AG10803 (cell line): Measurements from ENCODE around the gene SERPING1.

Experiments used
- DNase-seq: peaks from one replicate; pipeline ENCODE4 v3.0.0; 2010; ENCODE audit warnings: low read depth
- H3K4me3 ChIP-seq: 2 replicates; pipeline ENCODE4 v1.5.1; 2011; ENCODE audit warnings: mild to moderate bottlenecking, low read length, control low read depth
- CTCF ChIP-seq: conservative IDR thresholded peaks from 2 replicates; pipeline ENCODE4 v1.5.1; 2011; ENCODE audit warnings: mild to moderate bottlenecking, low read length, control low read depth, inconsistent platforms

Gene SERPING1

GRCh38 chr11:57560146-57560545 is 37.3 kb upstream of the SERPING1 start:
- H3K4me3 ChIP-seq = no peak overlapping the region
- no peak for TF ChIP-seq CTCF
- DNase-seq = no peak

DNA sequence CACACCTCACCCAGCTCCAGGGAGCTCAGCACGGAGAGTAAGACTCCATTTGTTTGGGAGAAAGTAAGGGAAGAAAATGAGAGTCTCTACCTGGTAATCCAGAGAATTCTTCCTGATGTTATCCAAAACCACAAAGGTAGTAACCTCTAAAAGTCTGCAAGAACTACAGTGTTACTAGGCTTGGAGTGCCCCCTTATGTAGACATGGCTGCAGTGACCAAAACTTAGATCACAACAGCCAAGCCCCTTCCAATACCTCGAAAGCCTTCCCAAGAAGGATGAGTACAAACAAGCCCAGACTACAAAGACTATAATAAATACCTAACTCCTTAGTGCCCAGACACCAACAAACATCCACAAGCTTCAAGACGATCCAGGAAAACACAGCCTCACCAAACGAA is 34.9 kb upstream of the SERPING1 start:
- DNase-seq = no peak
- TF ChIP-seq CTCF = no peak

DNA sequence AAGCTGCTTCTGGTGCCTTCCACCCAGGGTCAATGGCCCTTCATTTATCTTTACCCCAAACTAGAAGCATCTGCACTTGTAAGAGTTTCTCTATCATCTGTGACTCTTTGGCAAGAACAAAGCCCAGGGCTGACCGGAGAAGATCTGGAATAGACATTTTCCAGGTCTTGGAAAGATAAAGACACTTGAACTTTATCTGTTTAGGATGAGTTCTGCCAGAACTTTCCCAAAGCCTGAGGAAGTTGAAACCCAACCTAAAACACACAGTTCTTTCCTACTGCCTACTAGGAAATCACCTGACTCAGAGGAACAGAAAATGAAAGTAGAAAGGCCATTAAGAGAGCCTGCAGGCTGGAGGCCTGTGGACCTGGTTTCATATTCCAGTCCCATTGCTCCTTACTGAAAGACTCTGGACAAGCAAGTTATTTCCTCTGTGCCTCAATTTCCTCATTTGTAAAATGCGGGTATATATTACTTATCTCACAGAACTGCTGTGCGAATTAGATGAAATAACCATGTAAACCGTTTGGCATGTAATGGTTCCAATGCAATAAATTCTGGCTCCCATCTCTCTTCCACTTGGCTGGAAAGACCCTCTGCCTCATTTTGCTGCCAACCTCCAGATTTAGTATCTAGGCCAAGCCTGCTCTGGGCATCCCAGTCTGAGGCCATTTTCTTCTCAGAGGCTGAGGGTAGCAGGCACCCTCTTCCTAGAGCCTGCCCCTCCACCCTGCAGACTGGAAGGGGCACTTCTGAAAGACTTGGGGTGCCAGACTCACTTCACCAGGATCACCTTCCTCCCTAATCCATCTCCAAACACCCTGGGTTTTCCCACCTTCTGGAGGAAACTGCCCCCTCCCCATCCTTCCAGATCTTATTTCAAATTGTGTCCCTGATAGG is 31.2 kb upstream of the SERPING1 start:
- peak; percentile 45 for DNase-seq
- TF ChIP-seq CTCF = no peak
- peak overlapping the region; percentile 89 for H3K4me3 ChIP-seq

More for the DNA sequence above, 34.9 kb upstream of the SERPING1 start:
- no peak overlapping the region for H3K4me3 ChIP-seq

- TF ChIP-seq CTCF = no peak
- H3K4me3 ChIP-seq = peak overlapping the region; percentile 89
- DNase-seq = peak; percentile 6
Observed at GRCh38 chr11:57566905-57567514, 30.5 kb upstream of the SERPING1 start.

DNA sequence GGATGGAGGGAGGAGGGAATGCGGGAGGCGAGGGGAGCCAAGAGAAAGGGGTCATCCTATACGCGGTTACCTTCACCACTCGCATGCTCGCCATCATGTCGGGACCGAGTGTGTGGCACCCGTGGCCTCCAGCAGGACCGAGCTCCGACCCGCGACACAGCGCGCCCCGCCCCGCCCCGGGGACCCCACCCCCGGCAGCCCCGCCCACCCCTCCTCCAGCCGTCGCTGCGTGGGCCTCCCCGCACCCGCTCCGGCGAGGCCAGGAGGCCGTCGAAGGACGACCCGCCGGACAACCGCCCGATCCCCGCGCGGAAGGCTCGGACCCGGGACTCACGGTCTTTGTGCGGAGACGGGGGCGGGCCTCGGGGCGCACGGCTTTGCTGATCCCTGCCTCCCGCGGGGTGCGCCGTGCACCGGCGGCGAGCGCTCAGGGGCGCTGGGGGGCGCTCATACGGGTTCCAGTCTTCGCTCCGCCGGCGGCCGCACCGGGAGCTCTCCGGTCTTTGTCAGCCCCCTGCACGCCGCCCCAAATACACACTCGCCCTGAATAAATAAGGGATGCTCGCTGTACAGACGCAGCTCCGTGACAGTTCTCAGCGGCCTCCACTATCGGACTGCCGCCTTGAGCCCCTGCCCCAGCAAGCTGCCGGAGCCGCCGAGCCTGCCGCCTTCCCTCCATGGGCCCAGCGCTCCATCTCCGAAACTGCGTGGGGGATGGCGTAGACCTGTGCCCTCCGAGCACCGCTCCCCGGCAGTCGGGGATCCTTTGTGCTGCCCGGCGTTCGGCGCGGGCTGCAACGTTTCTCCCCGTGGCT is 29.8 kb upstream of the SERPING1 start, which contains the start of gene UBE2L6:
Gene UBE2L6 (minus strand): TSS at position 158 of the 815 bp plus-strand sequence. CDS start 61 bp downstream, at position 97.
- peak within 1 kb of the TSS; percentile 89 for H3K4me3 ChIP-seq
- TF ChIP-seq CTCF = peak; percentile 18; the same call in 1 of the 2 replicates
- DNase-seq = peak; percentile 18

- DNase-seq = peak; percentile 68
- peak; percentile 86 for TF ChIP-seq CTCF
- H3K4me3 ChIP-seq = peak overlapping the region; percentile 89
Observed at GRCh38 chr11:57568330-57568766, 29.1 kb upstream of the SERPING1 start.
